OCI-LY3 (cell line): ENCODE measurements around the gene MERTK.
"Not testable (repeated sequence)": the region's sequence is repeated elsewhere in the genome, so short reads cannot be mapped to it uniquely, and the experiment has no call there.

Experiments used
- H2AFZ ChIP-seq: fragments of 200-600, 300-600 bp; shearing (Covaris generic); 2 replicates; pipeline ENCODE4 v1.6.0; 2014; ENCODE audit warnings: antibody characterized with exemption, low read depth, low read length
- H3K27ac ChIP-seq: fragments of 200-600, 300-600 bp; sonication (generic); 2 replicates; pipeline ENCODE4 v1.5.1; 2014; ENCODE audit warnings: mild to moderate bottlenecking, low read length, moderate library complexity, mixed read lengths
- H3K27me3 ChIP-seq: fragments of 200-600, 300-600 bp; sonication (generic); 2 replicates; pipeline ENCODE4 v1.6.1; 2014; ENCODE audit warnings: low read depth, low read length, mixed read lengths
- H3K36me3 ChIP-seq: fragments of 200-600, 300-600 bp; sonication (generic); replicated peaks from 2 replicates; pipeline ENCODE3; 2014; ENCODE audit warnings: low read depth, low read length, mixed read lengths
- H3K4me1 ChIP-seq: fragments of 300-600, 200-600 bp; sonication (generic); 2 replicates; pipeline ENCODE4 v1.6.1; 2014; ENCODE audit warnings: low read length, mixed read lengths
- H3K4me2 ChIP-seq: fragments of 200-600, 300-600 bp; sonication (generic); 2 replicates; pipeline ENCODE4 v1.6.1; 2014; ENCODE audit warnings: low read length, mixed read lengths
- H3K4me3 ChIP-seq: fragments of 300-600, 200-600 bp; sonication (generic); 2 replicates; pipeline ENCODE4 v1.5.1; 2014; ENCODE audit warnings: antibody characterized with exemption, mild to moderate bottlenecking, low read length, moderate library complexity
- H3K79me2 ChIP-seq: fragments of 300-600, 200-600 bp; shearing (Covaris generic); 2 replicates; pipeline ENCODE4 v1.6.1; 2014; ENCODE audit warnings: mild to moderate bottlenecking, low read length, mixed read lengths
- H3K9ac ChIP-seq: fragments of 300-600, 200-600 bp; shearing (Covaris generic); 2 replicates; pipeline ENCODE4 v1.6.0; 2014; ENCODE audit warnings: mild to moderate bottlenecking, low read length, moderate library complexity
- H3K9me3 ChIP-seq: fragments of 200-600, 300-600 bp; shearing (Covaris generic); 2 replicates; pipeline ENCODE4 v1.6.1; 2014; ENCODE audit warnings: low read length, mixed read lengths; ENCODE audit not compliant: insufficient read depth
- H4K20me1 ChIP-seq: fragments of 200-600, 300-600 bp; sonication (generic); 2 replicates; pipeline ENCODE4 v1.6.1; 2016; ENCODE audit warnings: low read length, mixed read lengths; ENCODE audit not compliant: insufficient read depth
- CTCF ChIP-seq: fragments of 200-600, 300-600 bp; sonication (generic); IDR thresholded peaks from 2 replicates; pipeline ENCODE4 v1.5.1; 2014; ENCODE audit warnings: antibody characterized with exemption, low read length, low read depth
- EZH2phosphoT487 ChIP-seq: fragments of 200-600 bp; shearing (Covaris generic); IDR thresholded peaks from 2 replicates; pipeline ENCODE4 v1.6.1; 2018; ENCODE audit warnings: antibody characterized with exemption, mixed run types, low read depth

The MERTK gene

DNA sequence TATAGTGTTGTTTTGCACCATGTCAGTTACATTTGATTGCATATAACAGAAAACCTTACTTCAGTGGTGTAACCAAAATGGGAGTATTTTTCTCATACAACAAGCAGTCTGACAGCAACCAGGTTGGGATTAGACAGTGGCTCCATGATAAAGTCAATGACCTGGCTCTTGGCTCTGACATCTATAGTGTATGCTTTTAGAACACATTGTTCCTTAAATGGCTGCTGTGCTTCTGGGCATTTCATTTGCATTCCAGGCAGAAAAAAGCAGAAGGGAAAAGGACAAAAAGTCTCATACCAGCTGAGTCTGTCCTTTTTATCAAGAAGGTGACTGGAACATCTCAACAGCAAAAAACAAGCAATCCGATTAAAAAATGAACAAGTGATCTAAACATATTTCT, 10.2 kb downstream of the MERTK start:
- Histone ChIP-seq H3K4me3 (no peak overlapping the region), H3K9me3 (no peaks in the 10 kb centered on the region), H3K9ac (no peak overlapping the region), H3K4me1 (peaks cover 26% of the 10 kb centered on the region), H3K79me2 (no peaks in the 10 kb centered on the region), H3K27ac (no peak overlapping the region), H3K36me3 (no peaks in the 10 kb centered on the region), H3K27me3 (0 out of 2 replicates have a peak, but pooled peaks cover 3% of the 10 kb centered on the region), H3K4me2 (no peak overlapping the region), H2AFZ (no peak overlapping the region), H4K20me1 (no peaks in the 10 kb centered on the region)
- TF ChIP-seq EZH2phosphoT487 (no peak), CTCF (no peak)

GRCh38 chr2:111909079-111909478, 10.7 kb downstream of the MERTK start:
- H3K4me2 ChIP-seq, result no peak overlapping the region

GRCh38 chr2:111909997-111910396, 11.6 kb downstream of the MERTK start:
- not testable (repeated sequence) for H3K9me3 ChIP-seq, H3K27ac ChIP-seq, H4K20me1 ChIP-seq, H3K79me2 ChIP-seq, H3K4me3 ChIP-seq, H3K27me3 ChIP-seq, H2AFZ ChIP-seq, H3K36me3 ChIP-seq, H3K4me2 ChIP-seq, H3K9ac ChIP-seq
- H3K4me1 ChIP-seq, result peaks cover 24% of the 10 kb centered on the region

More at GRCh38 chr2:111909079-111909478, 10.7 kb downstream of the MERTK start:
- Histone ChIP-seq H3K4me1 (peaks cover 24% of the 10 kb centered on the region), H2AFZ (no peak overlapping the region), H3K9me3 (no peaks in the 10 kb centered on the region), H4K20me1 (no peaks in the 10 kb centered on the region), H3K27me3 (no peaks in the 10 kb centered on the region), H3K36me3 (no peaks in the 10 kb centered on the region), H3K79me2 (no peaks in the 10 kb centered on the region), H3K27ac (no peak overlapping the region), H3K4me3 (no peak overlapping the region), H3K9ac (no peak overlapping the region)
- TF ChIP-seq EZH2phosphoT487 (no peak), CTCF (no peak)

- no peaks in the 10 kb centered on the region for H3K36me3 ChIP-seq
- no peaks in the 10 kb centered on the region for H3K79me2 ChIP-seq
- TF ChIP-seq CTCF (no peak), EZH2phosphoT487 (no peak)
- H3K4me3 ChIP-seq, result no peak overlapping the region
- H2AFZ ChIP-seq, result no peak overlapping the region
- H3K9me3 ChIP-seq, result no peaks in the 10 kb centered on the region
- no peaks in the 10 kb centered on the region for H3K27me3 ChIP-seq
- H3K4me1 ChIP-seq, result peaks cover 23% of the 10 kb centered on the region
- no peak overlapping the region for H3K4me2 ChIP-seq
- no peak overlapping the region for H3K27ac ChIP-seq
- H3K9ac ChIP-seq, result no peak overlapping the region
- H4K20me1 ChIP-seq, result no peaks in the 10 kb centered on the region
These were observed 12.3 kb downstream of the MERTK start for GRCh38 chr2:111910609-111911277.

DNA sequence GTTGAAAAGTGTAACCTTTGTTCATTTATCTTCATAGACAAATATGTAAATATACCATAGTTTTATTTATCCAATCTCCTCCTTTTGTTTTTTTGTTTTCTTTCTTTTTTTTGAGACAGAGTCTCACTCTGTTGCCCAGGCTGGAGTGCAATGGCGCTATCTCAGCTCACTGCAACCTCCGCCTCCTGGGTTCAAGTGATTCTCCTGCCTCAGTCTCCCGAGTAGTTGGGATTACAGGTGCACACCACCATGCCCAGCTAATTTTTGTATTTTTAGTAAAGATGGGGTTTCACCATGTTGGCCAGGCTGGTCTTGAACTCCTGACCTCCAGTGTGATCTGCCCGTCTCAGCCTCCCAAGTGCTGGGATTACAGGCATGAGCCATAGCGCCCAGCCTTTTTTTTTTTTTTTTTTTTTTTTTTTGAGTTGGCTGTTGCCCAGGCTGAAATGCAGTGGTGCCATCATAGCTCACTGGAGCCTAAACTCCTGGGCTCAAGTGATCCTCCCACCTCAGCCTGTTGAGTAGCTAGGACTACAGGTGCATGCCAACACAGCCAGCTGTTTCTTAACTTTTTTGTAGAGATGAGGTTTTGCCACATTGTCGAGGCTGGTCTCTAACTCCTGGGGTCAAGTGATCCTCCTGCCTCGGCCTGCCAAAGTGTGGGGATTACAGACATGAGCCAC, 13.0 kb downstream of the MERTK start:
- H3K36me3 ChIP-seq, H3K27me3 ChIP-seq, H3K4me3 ChIP-seq, H3K79me2 ChIP-seq, H3K9ac ChIP-seq, H2AFZ ChIP-seq, H3K27ac ChIP-seq, H3K4me2 ChIP-seq, H4K20me1 ChIP-seq, H3K9me3 ChIP-seq: not testable (repeated sequence)
- peaks cover 16% of the 10 kb centered on the region for H3K4me1 ChIP-seq
